A549 (cell line): ENCODE measurements around the gene NSUN3. TPM values are rescaled to one million over a fixed set of nuclear protein-coding genes. Genes with fewer than 3 reads are reported as not detected.

ENCODE experiments used
- ATAC-seq, 2 experiments: fragments of 200-7000 bp in 1 of 2; fragments of >200 bp in 1 of 2; cut with Nextera tagmentation in 1 of 2; cut with Tn5 transposase in 1 of 2; 3 replicates each; pipeline versions ENCODE4 v1.8.0 to v1.9.1; 2018 to 2020; ENCODE audit warnings: mild to moderate bottlenecking in 1 of 2, moderate library complexity in 1 of 2
- CTCF ChIA-PET: fragments of 300-600 bp; sonication (Branson Sonifier 250); formaldehyde crosslinking; extraction: SDS; loops from one replicate; lab custom pipeline; 2021; ENCODE audit warnings: antibody characterized with exemption, inconsistent platforms; lab: Yijun Ruan, JAX
- POLR2A ChIA-PET: fragments of 350-600 bp; formaldehyde crosslinking; extraction: SDS; loops from one replicate; lab custom pipeline; 2021; ENCODE audit warnings: antibody characterized with exemption, inconsistent platforms; lab: Yijun Ruan, JAX
- DNase-seq, 2 experiments: peaks; one replicate each; pipeline versions ENCODE4 v3.0.0 to v3.0.0-alpha.2; 2011 to 2016; ENCODE audit warnings: low read depth in 1 of 2, low spot score in 1 of 2
- FAIRE-seq: peaks from 2 replicates; lab custom pipeline; 2011; peaks lifted over from hg19 to GRCh38; lab: Jason Lieb, UNC
- H3K27ac ChIP-seq, 2 experiments: fragments of >200 bp; sonication (Bioruptor Twin); formaldehyde crosslinking; 3 replicates each; pipeline ENCODE4 v1.5.1; 2016 to 2017
- H3K4me1 ChIP-seq: fragments of >200 bp; sonication (Bioruptor Twin); formaldehyde crosslinking; 3 replicates; pipeline ENCODE4 v1.6.1; 2016
- H3K4me2 ChIP-seq: fragments of >200 bp; sonication (Bioruptor Twin); formaldehyde crosslinking; 3 replicates; pipeline ENCODE4 v1.6.1; 2016
- H3K4me3 ChIP-seq: fragments of >200 bp; sonication (Bioruptor Twin); formaldehyde crosslinking; 3 replicates; pipeline ENCODE4 v1.5.1; 2016
- H3K9me3 ChIP-seq: fragments of >200 bp; sonication (Bioruptor Twin); formaldehyde crosslinking; 3 replicates; pipeline ENCODE4 v1.6.1; 2016
- BHLHE40 ChIP-seq: IDR thresholded peaks from 2 replicates; pipeline ENCODE4 v1.6.1; 2012; ENCODE audit warnings: low read depth, low read length, inconsistent platforms
- CBX2 ChIP-seq: fragments of 200-600 bp; sonication (generic); IDR thresholded peaks from 2 replicates; pipeline ENCODE4 v1.6.1; 2016; ENCODE audit warnings: low read depth, mild to moderate bottlenecking, borderline replicate concordance
- CBX8 ChIP-seq: fragments of 200-600 bp; sonication (generic); IDR thresholded peaks from 2 replicates; pipeline ENCODE4 v1.6.1; 2016
- CTCF ChIP-seq: fragments of >200 bp; sonication (Bioruptor Twin); formaldehyde crosslinking; IDR thresholded peaks from 3 replicates; pipeline ENCODE4 v1.5.1; 2016
- E2F6 ChIP-seq: IDR thresholded peaks from 2 replicates; pipeline ENCODE4 v1.6.1; 2012; ENCODE audit warnings: low read depth, borderline replicate concordance
- EHF ChIP-seq: fragments of 250-450 bp; sonication (Bioruptor Pico); IDR thresholded peaks from 2 replicates; pipeline ENCODE4 v1.5.0; 2020; ENCODE audit warnings: mild to moderate bottlenecking
- EHMT2 ChIP-seq: fragments of 200-600 bp; sonication (generic); IDR thresholded peaks from 2 replicates; pipeline ENCODE4 v1.6.1; 2016; ENCODE audit warnings: antibody characterized with exemption, low read depth, mild to moderate bottlenecking, moderate library complexity
- ELK1 ChIP-seq: fragments of 150-350 bp; IDR thresholded peaks from 2 replicates; pipeline ENCODE4 v1.6.1; 2014; ENCODE audit warnings: low read depth, mild to moderate bottlenecking, low read length
- EP300 ChIP-seq, 2 experiments: fragments of >200 bp; sonication (Bioruptor Twin); formaldehyde crosslinking; IDR thresholded peaks; 2 replicates in 1 of 2; 3 replicates in 1 of 2; pipeline ENCODE4 v1.6.1; 2016 to 2017
- FOSB ChIP-seq: fragments of 250-450 bp; sonication (Bioruptor Pico); IDR thresholded peaks from 2 replicates; pipeline ENCODE4 v1.5.0; 2020; ENCODE audit warnings: mild to moderate bottlenecking, moderate library complexity
- FOXS1 ChIP-seq: fragments of 250-450 bp; sonication (Bioruptor Pico); IDR thresholded peaks from 2 replicates; pipeline ENCODE4 v1.5.0; 2020; ENCODE audit warnings: mild to moderate bottlenecking, moderate library complexity
- GATA3 ChIP-seq: IDR thresholded peaks from 2 replicates; pipeline ENCODE4 v1.6.1; 2012; ENCODE audit warnings: borderline replicate concordance
- HDAC2 ChIP-seq: fragments of 200-600 bp; sonication (generic); IDR thresholded peaks from 2 replicates; pipeline ENCODE4 v1.6.1; 2016
- HES2 ChIP-seq: fragments of >200 bp; sonication (Bioruptor Twin); formaldehyde crosslinking; IDR thresholded peaks from 2 replicates; pipeline ENCODE4 v1.6.1; 2016
- HOXB13 ChIP-seq: fragments of 250-450 bp; sonication (Bioruptor Pico); IDR thresholded peaks from 2 replicates; pipeline ENCODE4 v1.5.0; 2020; ENCODE audit warnings: low read depth, mild to moderate bottlenecking, moderate library complexity
- HOXB5 ChIP-seq: fragments of 250-450 bp; sonication (Bioruptor Pico); IDR thresholded peaks from 2 replicates; pipeline ENCODE4 v1.5.0; 2020; ENCODE audit warnings: mild to moderate bottlenecking, moderate library complexity
- JUN ChIP-seq, 2 experiments: fragments of >200 bp; sonication (Bioruptor Twin); formaldehyde crosslinking; IDR thresholded peaks; 2 replicates in 1 of 2; 3 replicates in 1 of 2; pipeline ENCODE4 v1.6.1; 2016 to 2017
- KDM5A ChIP-seq: fragments of 200-600 bp; sonication (generic); IDR thresholded peaks from 2 replicates; pipeline ENCODE4 v1.6.1; 2016; ENCODE audit warnings: antibody characterized with exemption, mild to moderate bottlenecking
- MAFK ChIP-seq: fragments of 450-650 bp; IDR thresholded peaks from 2 replicates; pipeline ENCODE4 v1.6.1; 2014; ENCODE audit not compliant: partially characterized antibody
- MYC ChIP-seq: IDR thresholded peaks from 2 replicates; pipeline ENCODE4 v1.6.1; 2012; ENCODE audit warnings: mild to moderate bottlenecking, inconsistent platforms, low read length, improper control_type of control experiment, borderline replicate concordance
- NPAS2 ChIP-seq: fragments of 250-450 bp; sonication (Bioruptor Pico); IDR thresholded peaks from 2 replicates; pipeline ENCODE4 v1.8.0; 2022; ENCODE audit warnings: mild to moderate bottlenecking, moderate library complexity, borderline replicate concordance
- POLR2A ChIP-seq: IDR thresholded peaks from 2 replicates; pipeline ENCODE4 v1.6.1; 2012; ENCODE audit warnings: mild to moderate bottlenecking, low read length
- RARB ChIP-seq: fragments of 250-450 bp; sonication (Bioruptor Pico); IDR thresholded peaks from 2 replicates; pipeline ENCODE4 v1.8.0; 2021; ENCODE audit warnings: mild to moderate bottlenecking, moderate library complexity
- RFX5 ChIP-seq: fragments of 450-650 bp; IDR thresholded peaks from 2 replicates; pipeline ENCODE4 v1.7.1; 2014; ENCODE audit warnings: antibody characterized with exemption, mild to moderate bottlenecking, moderate library complexity
- SMC3 ChIP-seq: fragments of >200 bp; sonication (Bioruptor Twin); formaldehyde crosslinking; IDR thresholded peaks from 3 replicates; pipeline ENCODE4 v1.6.1; 2018; ENCODE audit warnings: inconsistent platforms
- TFCP2L1 ChIP-seq: fragments of 250-450 bp; sonication (Bioruptor Pico); IDR thresholded peaks from 2 replicates; pipeline ENCODE4 v1.5.0; 2021; ENCODE audit warnings: mild to moderate bottlenecking
- USF2 ChIP-seq: fragments of 450-650 bp; IDR thresholded peaks from 2 replicates; pipeline ENCODE4 v1.6.1; 2014; ENCODE audit warnings: antibody characterized with exemption
- ZFP36 ChIP-seq: fragments of 450-650 bp; IDR thresholded peaks from 2 replicates; pipeline ENCODE4 v1.6.1; 2014; ENCODE audit warnings: borderline replicate concordance; ENCODE audit not compliant: partially characterized antibody
- WGBS: methylation state at CpG from one replicate; pipeline ENCODE4 v1.1.6; 2017; ENCODE audit errors: missing lambda C conversion rate; 5-methylcytosine and 5-hydroxymethylcytosine counted together
- polyA plus RNA-seq, 4 experiments: library from polyadenylated mRNA; depleted of rRNA in 3 of 4; stranded (reverse); fragments of >200 nt; fragmentation: RNase III in 1 of 4; extraction: RNeasy Plus Mini Kit Qiagen cat#74134 plus additional on column Dnase treatment in 1 of 4; gene quantifications; 2 replicates in 3 of 4; 3 replicates in 1 of 4; pipeline ENCODE4 v1.2.3, GENCODE V29; 2011 to 2017

NSUN3 gene
- polyA plus RNA-seq, 2 of the 4 experiments (the other 2 are of a cell fraction) = 8.6 to 13.5 TPM

GRCh38 chr3:94150113-94150512 is 87.3 kb downstream of the NSUN3 start:
- Histone ChIP-seq H3K9me3 (no peaks in the 10 kb centered on the region), H3K4me3 (no peak overlapping the region), H3K4me2 (no peak overlapping the region), H3K4me1 (no peaks in the 10 kb centered on the region), H3K27ac (no peak overlapping the region)
- POLR2A ChIA-PET = no interaction called here
- CTCF ChIA-PET = interaction anchor here (1.1 kb wide), 1 partner anchor 17 kb away, joined by 4 read pairs; no protein-coding TSS in a partner anchor
- ATAC-seq (no peak), FAIRE-seq (no peak), DNase-seq (no peak)
- no peak for TF ChIP-seq GATA3
- no peak for TF ChIP-seq FOSB (CRISPR knock-in tag)
- TF ChIP-seq HDAC2 = no peak
- TF ChIP-seq HOXB13 = no peak
- TF ChIP-seq CTCF = no peak
- TF ChIP-seq TFCP2L1 (CRISPR knock-in tag) = no peak
- TF ChIP-seq RFX5 = no peak
- no peak for TF ChIP-seq MAFK
- no peak for TF ChIP-seq NPAS2
- no peak for TF ChIP-seq CBX8
- TF ChIP-seq CBX2 = no peak
- no peak for TF ChIP-seq POLR2A
- TF ChIP-seq SMC3 = no peak
- no peak for TF ChIP-seq HES2
- TF ChIP-seq E2F6 = no peak
- no peak for TF ChIP-seq EHMT2
- no peak for TF ChIP-seq KDM5A
- TF ChIP-seq HOXB5 = no peak
- 0% methylated on average over 2 of the region's 2 CpGs for WGBS

- WGBS = 74% methylated on average over 1 of the region's 1 CpG
- H3K27ac ChIP-seq = no peak overlapping the region
- ATAC-seq (no peak), DNase-seq (no peak), FAIRE-seq (no peak)
- TF ChIP-seq POLR2A (no peak), MAFK (no peak), HOXB5 (no peak), ELK1 (no peak), HDAC2 (no peak)
- ChIA-PET CTCF (interaction anchor here (0.9 kb wide), 1 partner anchor 10 kb away, joined by 4 read pairs; no protein-coding TSS in a partner anchor), POLR2A (no interaction called here)
- no peak overlapping the region for H3K4me3 ChIP-seq
- peaks cover 10% of the 10 kb centered on the region; the same call in 2 of the 3 replicates for H3K4me1 ChIP-seq
- H3K4me2 ChIP-seq = no peak overlapping the region
- H3K9me3 ChIP-seq = no peaks in the 10 kb centered on the region
These were observed 93.8 kb downstream of the NSUN3 start for GRCh38 chr3:94156626-94157025.

- 95% methylated on average over 4 of the region's 4 CpGs for WGBS
- no peak overlapping the region for H3K4me3 ChIP-seq
- POLR2A ChIA-PET = no interaction called here
- DNase-seq (no peak), ATAC-seq (no peak), FAIRE-seq (no peak)
- H3K4me2 ChIP-seq = peak overlapping the region; percentile 68; the same call in 2 of the 3 replicates
- no peaks in the 10 kb centered on the region for H3K9me3 ChIP-seq
- H3K27ac ChIP-seq = peak overlapping the region; percentile 61 to 67; a peak in 5 of 6 replicates
- CTCF ChIA-PET = no interaction called here
- H3K4me1 ChIP-seq = peaks cover 14% of the 10 kb centered on the region; the same call in 2 of the 3 replicates
- no peak for TF ChIP-seq EP300 (IDR thresholded peaks at IDR 0.05)
- TF ChIP-seq JUN (IDR thresholded peaks at IDR 0.05) = no peak
- TF ChIP-seq MYC = no peak
- no peak for TF ChIP-seq KDM5A
- TF ChIP-seq ZFP36 = no peak
- TF ChIP-seq RARB (CRISPR knock-in tag) = no peak
- no peak for TF ChIP-seq FOXS1 (CRISPR knock-in tag)
- TF ChIP-seq USF2 = no peak
- TF ChIP-seq BHLHE40 = no peak
- TF ChIP-seq ELK1 = no peak
- no peak for TF ChIP-seq CBX8
- no peak for TF ChIP-seq EHF (CRISPR knock-in tag)
These were observed 95.7 kb downstream of the NSUN3 start for GRCh38 chr3:94158512-94158911.
